ACC112 (cell line): Measurements from ENCODE around the gene FAF1.

Experiments used
- H2AFZ ChIP-seq: fragments of 200-600 bp; sonication (generic); one replicate; pipeline ENCODE4 v1.6.0; 2017; ENCODE audit warnings: antibody characterized with exemption, low read length; ENCODE audit not compliant: unreplicated experiment
- H3K27ac ChIP-seq: fragments of 200-600 bp; sonication (generic); 2 replicates; pipeline ENCODE4 v1.5.1; 2014; ENCODE audit warnings: low read depth, mild to moderate bottlenecking, antibody characterized with exemption, low read length, moderate library complexity
- H3K27me3 ChIP-seq: fragments of 200-600 bp; sonication (generic); 2 replicates; pipeline ENCODE4 v1.6.1; 2014; ENCODE audit warnings: mild to moderate bottlenecking, antibody characterized with exemption, low read length, moderate library complexity, mixed read lengths; ENCODE audit not compliant: insufficient read depth
- H3K36me3 ChIP-seq: fragments of 200-600 bp; sonication (generic); 2 replicates; pipeline ENCODE4 v1.6.1; 2016; ENCODE audit warnings: mild to moderate bottlenecking, antibody characterized with exemption, low read length, moderate library complexity, mixed read lengths; ENCODE audit not compliant: insufficient read depth
- H3K4me1 ChIP-seq: fragments of 200-600 bp; sonication (generic); one replicate; pipeline ENCODE4 v1.6.1; 2016; ENCODE audit warnings: low read length, mixed read lengths; ENCODE audit not compliant: insufficient read depth, unreplicated experiment, control insufficient read depth
- H3K4me3 ChIP-seq: fragments of 200-600 bp; sonication (generic); 2 replicates; pipeline ENCODE4 v1.5.1; 2014; ENCODE audit warnings: mild to moderate bottlenecking, low read depth, low read length
- H3K79me2 ChIP-seq: fragments of 200-600 bp; sonication (generic); one replicate; pipeline ENCODE4 v1.6.0; 2016; ENCODE audit warnings: low read length; ENCODE audit not compliant: control insufficient read depth, unreplicated experiment, insufficient read depth

Gene FAF1

DNA sequence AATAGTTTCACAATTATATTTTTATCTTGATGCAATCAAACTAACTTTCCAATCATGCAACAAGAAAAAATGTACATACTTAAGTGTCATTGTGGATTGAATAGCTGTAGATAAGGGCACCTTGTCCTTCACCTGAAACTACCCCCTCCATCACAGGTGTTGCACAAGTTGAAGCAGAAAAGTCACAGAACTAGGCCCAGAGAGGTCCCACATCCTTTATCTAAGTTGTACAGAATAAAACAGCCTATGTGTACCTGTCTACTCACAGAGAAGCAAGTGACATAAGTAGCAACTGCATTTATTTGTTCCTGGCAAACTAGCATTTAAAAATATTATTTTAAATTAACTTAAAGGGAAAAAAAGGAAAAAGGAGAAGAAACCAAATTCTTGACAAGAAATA is 256.8 kb downstream of the FAF1 start:
- Histone ChIP-seq H3K27me3 (no peaks in the 10 kb centered on the region), H3K4me1 (no peaks in the 10 kb centered on the region), H3K27ac (no peak overlapping the region)

DNA sequence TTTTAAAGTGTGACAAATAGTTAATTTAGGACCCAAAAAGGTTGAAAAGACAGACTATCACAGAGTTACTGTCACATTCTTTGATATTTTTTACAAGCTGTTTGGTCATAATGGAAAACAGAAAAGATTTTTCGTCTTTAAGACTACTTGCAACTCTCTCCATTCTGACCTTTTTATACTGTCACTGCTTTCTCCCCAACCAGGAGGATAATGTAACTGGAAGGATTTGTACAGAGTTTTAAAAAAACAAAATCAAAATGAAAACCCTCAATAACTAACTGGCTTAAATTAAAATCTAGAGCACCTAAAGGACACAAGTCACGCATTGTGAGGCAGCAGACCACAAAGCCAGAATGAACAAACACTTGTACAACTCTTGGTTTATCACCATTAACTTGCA is 257.7 kb downstream of the FAF1 start:
- Histone ChIP-seq H3K27ac (no peak overlapping the region), H3K27me3 (no peaks in the 10 kb centered on the region), H3K36me3 (no peaks in the 10 kb centered on the region), H2AFZ (no peak overlapping the region), H3K79me2 (no peaks in the 10 kb centered on the region), H3K4me1 (no peaks in the 10 kb centered on the region), H3K4me3 (no peak overlapping the region)

More for the DNA sequence above, 256.8 kb downstream of the FAF1 start:
- Histone ChIP-seq H3K4me3 (no peak overlapping the region), H3K36me3 (no peaks in the 10 kb centered on the region), H3K79me2 (no peaks in the 10 kb centered on the region), H2AFZ (no peak overlapping the region)

DNA sequence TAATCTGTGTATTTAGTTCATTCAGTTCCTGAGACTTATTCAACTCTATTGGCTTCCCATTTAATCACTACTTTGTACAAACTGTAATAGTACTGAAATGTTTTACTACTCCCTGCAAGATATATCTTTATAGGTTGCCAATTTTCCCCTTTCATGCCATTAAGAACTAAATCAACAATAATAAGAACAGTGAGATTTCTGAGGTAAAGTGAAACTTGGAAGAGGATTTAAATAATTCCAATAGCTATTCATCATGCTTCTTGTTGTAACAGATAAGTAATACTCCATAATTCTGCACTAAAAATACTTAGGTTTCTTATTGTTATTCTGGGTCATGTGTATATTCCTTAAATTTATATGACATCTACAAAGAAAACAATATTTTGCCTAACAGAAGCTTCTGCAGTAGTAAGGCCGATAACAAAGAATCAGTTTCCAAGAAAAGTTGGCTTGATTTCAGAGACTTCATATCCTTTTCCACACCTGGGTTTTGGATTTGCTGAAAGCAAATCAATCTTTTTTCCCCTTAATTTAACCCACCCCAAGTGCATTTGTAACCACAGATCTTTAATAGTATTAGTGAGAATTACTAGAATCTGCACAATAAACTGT is 258.3 kb downstream of the FAF1 start:
- Histone ChIP-seq H3K27ac (no peak overlapping the region), H3K36me3 (no peaks in the 10 kb centered on the region), H2AFZ (no peak overlapping the region), H3K4me1 (no peaks in the 10 kb centered on the region), H3K27me3 (no peaks in the 10 kb centered on the region), H3K79me2 (no peaks in the 10 kb centered on the region), H3K4me3 (no peak overlapping the region)

DNA sequence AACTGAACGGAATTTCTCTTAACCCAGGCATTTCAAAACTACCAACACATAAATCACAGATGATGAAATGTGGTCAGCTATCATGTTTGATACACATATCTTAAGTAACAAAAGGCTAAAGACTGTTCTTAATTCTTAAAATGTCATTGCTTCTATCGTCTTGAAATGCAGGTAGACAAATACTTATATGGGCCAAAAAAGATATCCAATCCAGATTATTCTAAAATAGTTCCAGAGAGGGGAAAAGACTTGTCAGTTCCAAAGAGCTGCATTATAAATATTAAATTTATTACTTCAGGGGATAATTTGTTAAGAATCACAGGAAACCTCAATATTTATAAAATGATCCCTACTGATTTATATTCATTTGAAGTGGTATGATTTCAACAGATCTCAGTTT is 259.4 kb downstream of the FAF1 start:
- Histone ChIP-seq H3K27ac (no peak overlapping the region), H3K79me2 (no peaks in the 10 kb centered on the region), H2AFZ (no peak overlapping the region), H3K36me3 (no peaks in the 10 kb centered on the region), H3K27me3 (no peaks in the 10 kb centered on the region), H3K4me3 (no peak overlapping the region), H3K4me1 (no peaks in the 10 kb centered on the region)

DNA sequence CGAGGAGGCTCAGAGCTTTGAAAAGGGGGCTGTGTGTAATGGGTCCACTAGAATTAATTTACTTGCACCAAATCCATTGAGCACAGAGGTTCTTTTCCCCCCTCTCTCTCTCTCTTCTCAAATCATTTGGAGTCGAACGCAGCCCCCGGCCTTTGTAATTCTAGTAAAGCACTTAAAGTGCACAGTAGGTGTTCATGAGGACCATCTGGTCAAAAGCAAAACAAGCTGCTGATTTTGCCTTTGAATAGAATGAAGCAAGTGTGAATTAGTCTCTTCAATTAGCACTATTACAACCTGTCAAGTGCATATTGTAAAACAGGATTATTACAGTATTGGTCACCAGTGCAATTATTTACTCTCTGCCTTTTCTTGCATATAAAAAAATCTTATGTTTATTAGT is 259.9 kb downstream of the FAF1 start:
- no peaks in the 10 kb centered on the region for H3K36me3 ChIP-seq
- no peak overlapping the region for H3K27ac ChIP-seq
- no peaks in the 10 kb centered on the region for H3K79me2 ChIP-seq
- H3K4me3 ChIP-seq, result no peak overlapping the region
- no peaks in the 10 kb centered on the region for H3K27me3 ChIP-seq
- H3K4me1 ChIP-seq, result no peaks in the 10 kb centered on the region
- H2AFZ ChIP-seq, result no peak overlapping the region

DNA sequence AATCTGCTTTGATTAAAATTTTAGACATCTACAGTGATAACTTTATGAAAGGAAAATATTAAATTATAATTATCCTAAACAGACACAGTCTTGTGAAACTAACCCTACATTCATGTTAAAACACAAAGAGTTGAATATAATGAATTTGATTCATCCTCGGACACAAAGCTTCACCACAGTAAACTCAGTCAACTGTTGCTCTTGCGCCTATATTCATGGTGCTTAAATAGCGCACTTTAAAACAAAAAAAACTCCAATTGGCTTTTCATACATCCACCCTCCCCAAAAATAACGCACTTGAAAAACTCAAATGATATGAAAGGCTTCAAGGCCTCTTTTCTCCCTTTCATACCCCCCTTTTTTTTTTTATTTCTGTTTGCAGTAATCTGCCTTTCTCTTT is 260.3 kb downstream of the FAF1 start:
- no peak overlapping the region for H2AFZ ChIP-seq
- no peak overlapping the region for H3K27ac ChIP-seq
- no peaks in the 10 kb centered on the region for H3K27me3 ChIP-seq
- no peak overlapping the region for H3K4me3 ChIP-seq
- no peaks in the 10 kb centered on the region for H3K36me3 ChIP-seq
- H3K79me2 ChIP-seq, result no peaks in the 10 kb centered on the region
- H3K4me1 ChIP-seq, result no peaks in the 10 kb centered on the region

DNA sequence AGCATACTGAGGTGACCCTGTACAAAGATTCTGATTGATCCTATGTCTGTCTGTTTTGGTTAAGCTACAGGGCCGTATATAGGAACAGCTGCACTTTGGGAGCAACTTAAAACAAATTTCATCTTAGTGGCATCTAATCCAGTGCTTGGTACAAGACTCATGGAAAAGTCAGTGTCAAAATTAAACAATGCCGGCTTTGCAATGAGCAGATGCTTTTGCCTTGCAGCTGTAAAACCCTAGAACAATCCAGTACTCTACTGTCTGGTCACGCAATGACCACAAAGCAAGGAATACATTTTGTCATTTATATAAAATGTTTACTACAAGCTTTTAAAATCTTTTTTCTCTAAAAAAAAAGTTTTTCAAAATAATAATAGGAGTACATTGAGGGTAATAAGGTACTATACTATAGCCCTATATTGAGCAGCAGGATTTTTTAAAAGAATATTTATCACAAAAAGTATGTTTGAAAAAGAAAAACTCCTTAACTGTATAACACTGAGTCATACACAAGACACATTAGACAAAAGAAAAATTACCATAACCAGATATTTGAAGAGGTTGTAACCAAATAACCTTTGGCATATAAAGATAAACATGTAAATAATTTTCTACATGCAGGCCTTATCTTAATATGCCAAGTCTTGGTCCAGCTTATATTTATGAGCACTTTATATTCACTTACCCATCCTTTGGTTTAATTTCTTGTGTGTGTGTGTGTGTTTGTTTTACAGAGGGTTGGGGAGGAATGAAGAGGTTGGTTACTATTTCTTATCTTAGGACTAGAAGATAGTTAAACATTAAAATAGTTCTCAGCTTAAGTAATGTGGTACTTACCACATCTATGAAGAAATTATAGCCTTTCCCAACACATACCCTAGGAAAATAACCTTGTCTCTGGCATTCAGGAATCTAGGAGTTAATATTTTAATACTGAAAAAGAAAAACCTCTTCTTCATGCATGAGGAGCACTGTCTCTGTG is 262.3 kb downstream of the FAF1 start:
- H3K27me3 ChIP-seq, result no peaks in the 10 kb centered on the region
- no peaks in the 10 kb centered on the region for H3K36me3 ChIP-seq
- H3K4me3 ChIP-seq, result no peak overlapping the region
- no peaks in the 10 kb centered on the region for H3K4me1 ChIP-seq
- no peaks in the 10 kb centered on the region for H3K79me2 ChIP-seq
- no peak overlapping the region for H2AFZ ChIP-seq
- no peak overlapping the region for H3K27ac ChIP-seq

DNA sequence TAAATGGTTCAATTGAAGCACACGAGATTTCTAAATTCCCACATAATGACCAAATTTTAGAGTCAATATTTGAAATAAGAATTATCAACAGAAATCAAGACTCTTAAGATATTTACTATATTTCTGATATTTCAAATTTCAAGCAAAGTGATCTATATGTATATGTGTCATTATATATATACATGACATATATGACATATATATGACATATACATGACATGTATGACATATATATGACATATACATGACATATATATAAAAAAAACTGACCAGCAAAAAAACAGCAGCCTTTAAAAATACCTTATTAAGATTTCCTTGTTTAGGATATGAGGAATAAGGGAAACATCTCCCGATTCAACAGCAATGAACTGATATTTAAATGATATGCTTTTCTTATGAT is 266.2 kb downstream of the FAF1 start:
- Histone ChIP-seq H3K79me2 (no peaks in the 10 kb centered on the region), H3K4me3 (no peak overlapping the region), H3K4me1 (no peaks in the 10 kb centered on the region), H3K27ac (no peak overlapping the region), H3K36me3 (no peaks in the 10 kb centered on the region), H2AFZ (no peak overlapping the region), H3K27me3 (no peaks in the 10 kb centered on the region)

DNA sequence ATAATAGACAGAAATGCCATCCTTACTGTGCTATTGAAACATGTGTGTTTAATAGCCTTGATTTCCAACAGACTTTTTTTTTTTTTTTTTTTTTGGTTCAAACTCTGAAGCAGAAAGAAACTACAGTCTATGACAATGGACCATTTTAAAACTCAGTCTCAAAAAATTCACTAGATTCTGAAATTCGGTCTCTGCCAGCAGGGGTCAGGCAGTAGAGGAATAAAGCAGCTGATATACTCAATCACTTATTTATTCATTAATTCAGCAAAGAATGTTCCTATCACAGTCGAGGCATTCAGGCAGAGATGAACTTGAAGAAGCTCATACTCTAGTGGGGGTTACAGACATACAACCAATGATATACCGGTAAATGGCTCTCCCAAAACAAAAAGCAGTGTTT is 275.9 kb downstream of the FAF1 start:
- no peak overlapping the region for H3K27ac ChIP-seq
- peaks cover 2% of the 10 kb centered on the region for H3K4me1 ChIP-seq
- no peaks in the 10 kb centered on the region for H3K36me3 ChIP-seq
- H3K79me2 ChIP-seq, result no peaks in the 10 kb centered on the region
- no peaks in the 10 kb centered on the region for H3K27me3 ChIP-seq
- H2AFZ ChIP-seq, result no peak overlapping the region
- H3K4me3 ChIP-seq, result no peak overlapping the region

DNA sequence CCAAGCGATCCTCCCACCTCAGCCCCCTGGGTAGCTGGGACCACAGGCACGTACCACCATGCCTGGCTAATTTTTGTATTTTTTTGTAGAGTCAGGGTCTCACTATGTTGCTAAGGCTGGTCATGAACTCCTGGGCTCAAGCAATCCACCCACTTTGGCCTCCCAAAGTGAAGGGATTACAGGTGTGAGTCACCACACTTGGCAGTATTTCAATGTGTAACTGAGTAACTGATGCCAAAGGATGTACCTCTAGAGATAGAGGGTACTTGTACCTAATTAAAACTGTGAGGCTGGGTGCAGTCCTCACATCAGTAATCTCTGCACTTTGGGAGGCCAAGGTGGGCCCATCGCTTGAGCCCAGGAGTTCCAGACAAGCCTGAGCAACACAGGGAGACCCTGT is 278.1 kb downstream of the FAF1 start:
- no peak overlapping the region for H2AFZ ChIP-seq
- H3K4me3 ChIP-seq, result no peak overlapping the region
- no peaks in the 10 kb centered on the region for H3K27me3 ChIP-seq
- no peaks in the 10 kb centered on the region for H3K79me2 ChIP-seq
- peaks cover 5% of the 10 kb centered on the region for H3K4me1 ChIP-seq
- no peak overlapping the region for H3K27ac ChIP-seq
- no peaks in the 10 kb centered on the region for H3K36me3 ChIP-seq
